ENCODE data around the gene SRGAP2B.
A peak's percentile ranks its signal among the peaks of the same experiment; 100 is the strongest.
"Not testable (repeated sequence)": the region's sequence is repeated elsewhere in the genome, so short reads cannot be mapped to it uniquely, and the experiment has no call there.

The SRGAP2B gene

GRCh38 chr1:145095284-145096057 is at the start of gene SRGAP2B, which contains the start of gene FAM72D:
SRGAP2B (minus strand) TSS chr1:145095328; CDS start chr1:145092901, 2,427 bp downstream.
FAM72D (plus strand) TSS chr1:145095974; CDS start chr1:145096848, 874 bp downstream.
- H3K9me2 ChIP-seq (replicated peaks; ENCODE audit: low read depth, low read length); H4K20me1 ChIP-seq (ENCODE audit: insufficient read depth, low read length, poor library complexity, severe bottlenecking); H3K36me3 ChIP-seq (ENCODE audit: insufficient read depth, low read length); H3K9me3 ChIP-seq (ENCODE audit: insufficient read depth, low read depth, low read length); H3K27me3 ChIP-seq (ENCODE audit: insufficient read depth, low read length, poor library complexity, severe bottlenecking); H2AFZ ChIP-seq (ENCODE audit: low read length); H3K4me1 ChIP-seq (ENCODE audit: insufficient read depth, low read length, poor library complexity, severe bottlenecking); H3K79me2 ChIP-seq (ENCODE audit: insufficient read depth, low read length); H3K9ac ChIP-seq (ENCODE audit: low read depth, low read length, poor library complexity, severe bottlenecking); H3F3A ChIP-seq (ENCODE audit: low read depth): not testable (repeated sequence)
- Histone ChIP-seq H3K4me2 (ENCODE audit: low read depth, low read length, poor library complexity, severe bottlenecking) (peak within 1 kb of the TSS; percentile 31), H3K4me3 (ENCODE audit: low read length, poor library complexity, severe bottlenecking) (peak within 1 kb of the TSS; percentile 58)

- not testable (repeated sequence) for H3K9me3 ChIP-seq (ENCODE audit: insufficient read depth, low read depth, low read length); H3K36me3 ChIP-seq (ENCODE audit: insufficient read depth, low read length); H3K79me2 ChIP-seq (ENCODE audit: insufficient read depth, low read length); H3F3A ChIP-seq (ENCODE audit: low read depth); H3K27me3 ChIP-seq (ENCODE audit: insufficient read depth, low read length, poor library complexity, severe bottlenecking); H3K9ac ChIP-seq (ENCODE audit: low read depth, low read length, poor library complexity, severe bottlenecking); H3K4me1 ChIP-seq (ENCODE audit: insufficient read depth, low read length, poor library complexity, severe bottlenecking); H2AFZ ChIP-seq (ENCODE audit: low read length); H3K9me2 ChIP-seq (replicated peaks; ENCODE audit: low read depth, low read length); H4K20me1 ChIP-seq (ENCODE audit: insufficient read depth, low read length, poor library complexity, severe bottlenecking); H3K4me2 ChIP-seq (ENCODE audit: low read depth, low read length, poor library complexity, severe bottlenecking); H3K4me3 ChIP-seq (ENCODE audit: low read length, poor library complexity, severe bottlenecking)
These were observed 49.3 kb upstream of the SRGAP2B start for GRCh38 chr1:145144264-145144913.

GRCh38 chr1:145140549-145140948 is 45.4 kb upstream of the SRGAP2B start:
- H3K79me2 ChIP-seq (ENCODE audit: insufficient read depth, low read length); H4K20me1 ChIP-seq (ENCODE audit: insufficient read depth, low read length, poor library complexity, severe bottlenecking); H2AFZ ChIP-seq (ENCODE audit: low read length); H3K9ac ChIP-seq (ENCODE audit: low read depth, low read length, poor library complexity, severe bottlenecking); H3K36me3 ChIP-seq (ENCODE audit: insufficient read depth, low read length); H3K4me3 ChIP-seq (ENCODE audit: low read length, poor library complexity, severe bottlenecking); H3F3A ChIP-seq (ENCODE audit: low read depth); H3K9me3 ChIP-seq (ENCODE audit: insufficient read depth, low read depth, low read length); H3K4me1 ChIP-seq (ENCODE audit: insufficient read depth, low read length, poor library complexity, severe bottlenecking); H3K4me2 ChIP-seq (ENCODE audit: low read depth, low read length, poor library complexity, severe bottlenecking); H3K9me2 ChIP-seq (replicated peaks; ENCODE audit: low read depth, low read length); H3K27me3 ChIP-seq (ENCODE audit: insufficient read depth, low read length, poor library complexity, severe bottlenecking): not testable (repeated sequence)

GRCh38 chr1:145134476-145134875 is 39.3 kb upstream of the SRGAP2B start:
- not testable (repeated sequence) for H3K79me2 ChIP-seq (ENCODE audit: insufficient read depth, low read length); H3K4me2 ChIP-seq (ENCODE audit: low read depth, low read length, poor library complexity, severe bottlenecking); H3K27me3 ChIP-seq (ENCODE audit: insufficient read depth, low read length, poor library complexity, severe bottlenecking); H3F3A ChIP-seq (ENCODE audit: low read depth); H3K36me3 ChIP-seq (ENCODE audit: insufficient read depth, low read length); H3K9me3 ChIP-seq (ENCODE audit: insufficient read depth, low read depth, low read length); H3K4me1 ChIP-seq (ENCODE audit: insufficient read depth, low read length, poor library complexity, severe bottlenecking); H3K4me3 ChIP-seq (ENCODE audit: low read length, poor library complexity, severe bottlenecking); H2AFZ ChIP-seq (ENCODE audit: low read length); H3K9ac ChIP-seq (ENCODE audit: low read depth, low read length, poor library complexity, severe bottlenecking); H3K9me2 ChIP-seq (replicated peaks; ENCODE audit: low read depth, low read length); H4K20me1 ChIP-seq (ENCODE audit: insufficient read depth, low read length, poor library complexity, severe bottlenecking)

- H4K20me1 ChIP-seq (ENCODE audit: insufficient read depth, low read length, poor library complexity, severe bottlenecking); H3K9ac ChIP-seq (ENCODE audit: low read depth, low read length, poor library complexity, severe bottlenecking); H3K4me2 ChIP-seq (ENCODE audit: low read depth, low read length, poor library complexity, severe bottlenecking); H3K36me3 ChIP-seq (ENCODE audit: insufficient read depth, low read length); H3K9me3 ChIP-seq (ENCODE audit: insufficient read depth, low read depth, low read length); H3K79me2 ChIP-seq (ENCODE audit: insufficient read depth, low read length); H3K9me2 ChIP-seq (replicated peaks; ENCODE audit: low read depth, low read length); H2AFZ ChIP-seq (ENCODE audit: low read length); H3K27me3 ChIP-seq (ENCODE audit: insufficient read depth, low read length, poor library complexity, severe bottlenecking); H3K4me1 ChIP-seq (ENCODE audit: insufficient read depth, low read length, poor library complexity, severe bottlenecking); H3F3A ChIP-seq (ENCODE audit: low read depth); H3K4me3 ChIP-seq (ENCODE audit: low read length, poor library complexity, severe bottlenecking): not testable (repeated sequence)
These were observed 33.8 kb upstream of the SRGAP2B start for GRCh38 chr1:145128697-145129469.

- not testable (repeated sequence) for H3K9me2 ChIP-seq (replicated peaks; ENCODE audit: low read depth, low read length); H4K20me1 ChIP-seq (ENCODE audit: insufficient read depth, low read length, poor library complexity, severe bottlenecking); H3K79me2 ChIP-seq (ENCODE audit: insufficient read depth, low read length); H2AFZ ChIP-seq (ENCODE audit: low read length); H3K36me3 ChIP-seq (ENCODE audit: insufficient read depth, low read length); H3K9me3 ChIP-seq (ENCODE audit: insufficient read depth, low read depth, low read length); H3K4me3 ChIP-seq (ENCODE audit: low read length, poor library complexity, severe bottlenecking); H3F3A ChIP-seq (ENCODE audit: low read depth); H3K4me2 ChIP-seq (ENCODE audit: low read depth, low read length, poor library complexity, severe bottlenecking); H3K4me1 ChIP-seq (ENCODE audit: insufficient read depth, low read length, poor library complexity, severe bottlenecking); H3K27me3 ChIP-seq (ENCODE audit: insufficient read depth, low read length, poor library complexity, severe bottlenecking); H3K9ac ChIP-seq (ENCODE audit: low read depth, low read length, poor library complexity, severe bottlenecking)
These were observed 32.0 kb upstream of the SRGAP2B start for GRCh38 chr1:145127144-145127543.

- H3K4me3 ChIP-seq (ENCODE audit: low read length, poor library complexity, severe bottlenecking); H2AFZ ChIP-seq (ENCODE audit: low read length): not testable (repeated sequence)
These were observed 30.0 kb upstream of the SRGAP2B start for GRCh38 chr1:145125112-145125511.

More at GRCh38 chr1:145125112-145125511, 30.0 kb upstream of the SRGAP2B start:
- not testable (repeated sequence) for H3F3A ChIP-seq (ENCODE audit: low read depth); H3K4me2 ChIP-seq (ENCODE audit: low read depth, low read length, poor library complexity, severe bottlenecking); H3K9me3 ChIP-seq (ENCODE audit: insufficient read depth, low read depth, low read length); H3K27me3 ChIP-seq (ENCODE audit: insufficient read depth, low read length, poor library complexity, severe bottlenecking); H3K9ac ChIP-seq (ENCODE audit: low read depth, low read length, poor library complexity, severe bottlenecking); H3K4me1 ChIP-seq (ENCODE audit: insufficient read depth, low read length, poor library complexity, severe bottlenecking); H3K79me2 ChIP-seq (ENCODE audit: insufficient read depth, low read length); H3K36me3 ChIP-seq (ENCODE audit: insufficient read depth, low read length); H4K20me1 ChIP-seq (ENCODE audit: insufficient read depth, low read length, poor library complexity, severe bottlenecking); H3K9me2 ChIP-seq (replicated peaks; ENCODE audit: low read depth, low read length)
